Heart left ventricle (tissue), 16 donors: ENCODE results near the gene SP5. TPM values are rescaled to one million over a fixed set of nuclear protein-coding genes. Genes with fewer than 3 reads are reported as not detected.

Experiments used
- ATAC-seq, 4 donors: fragments of 200-7000 bp; cut with Tn5 transposase; one replicate each; pipeline ENCODE4 v1.9.1; 2020 to 2022; ENCODE audit warnings: moderate library complexity in 4 of 4, mild to moderate bottlenecking in 3 of 4, moderate number of reproducible peaks in 1 of 4
- DNase-seq, 5 donors: peaks; one replicate each; pipeline ENCODE4 v3.0.0-alpha.2; 2020
- H3K27ac ChIP-seq, 12 donors: fragments of 200-600 bp; sonication (generic) in 4 of 12; one replicate each; pipeline versions ENCODE4 v1.5.0 to v1.8.0; 2016 to 2022; ENCODE audit warnings: mild to moderate bottlenecking in 2 of 12
- H3K27me3 ChIP-seq, 9 donors: fragments of 200-600 bp; sonication (generic) in 2 of 9; one replicate each; pipeline versions ENCODE4 v1.5.1 to v1.8.0; 2016 to 2022; ENCODE audit warnings: mild to moderate bottlenecking in 3 of 9
- H3K36me3 ChIP-seq, 9 donors: fragments of 200-600 bp; sonication (generic) in 2 of 9; one replicate each; pipeline versions ENCODE4 v1.5.0 to v1.8.0; 2018 to 2022; ENCODE audit warnings: mild to moderate bottlenecking in 2 of 9
- H3K4me1 ChIP-seq, 12 donors: fragments of 200-600 bp; sonication (generic) in 4 of 12; one replicate each; pipeline versions ENCODE4 v1.5.0 to v1.8.0; 2016 to 2022; ENCODE audit warnings: mild to moderate bottlenecking in 3 of 12
- H3K4me3 ChIP-seq, 12 donors: fragments of 200-600 bp; sonication (generic) in 4 of 12; one replicate each; pipeline versions ENCODE4 v1.5.0 to v1.8.0; 2017 to 2022; ENCODE audit warnings: mild to moderate bottlenecking in 9 of 12, moderate library complexity in 4 of 12
- H3K9me3 ChIP-seq, 12 donors: fragments of 200-600 bp; sonication (generic) in 4 of 12; one replicate each; pipeline versions ENCODE4 v1.5.0 to v1.8.0; 2016 to 2022; ENCODE audit warnings: mild to moderate bottlenecking in 1 of 12
- POLR2A ChIP-seq, 2 donors: fragments of 450-650 bp; IDR thresholded peaks; one replicate each; pipeline ENCODE4 v1.6.1; 2017; ENCODE audit warnings: antibody characterized with exemption in 2 of 2, mild to moderate bottlenecking in 2 of 2, moderate library complexity in 2 of 2
- WGBS, 4 donors: extraction: QIAGEN DNeasy Blood & Tissue Kit in 2 of 4; methylation state at CpG; one replicate each; pipeline versions ENCODE4 v1.1.5 to v1.1.7; 2013 to 2018; 5-methylcytosine and 5-hydroxymethylcytosine counted together
- intact Hi-C, 10 donors: fragments of 100-400 bp; cut with DNase I; formaldehyde crosslinking; loops; one replicate each; pipeline versions ENCODE4 v1.11.1 to v1.14.2; 2022
- polyA plus RNA-seq, 2 donors: library from polyadenylated mRNA; stranded (reverse); fragments of 200-250 nt; gene quantifications; one replicate each; pipeline ENCODE4 v1.2.3, GENCODE V29; 2013
- total RNA-seq, 9 donors: library from RNA; depleted of rRNA in 2 of 9; stranded (reverse); fragments of >200 nt in 2 of 9; fragmentation: NEBNext Ultra II Directional in 3 of 9; extraction: Animal tissue kit (Norgen Biotek cat#: 25700) in 3 of 9; gene quantifications; one replicate each; pipeline versions ENCODE4 v1.1.0 to v1.2.4, GENCODE V29; 2016 to 2023
- TF ChIP-seq, protein P1 (sequence below), 12 donors: fragments of 200-600 bp; sonication (generic) in 4 of 12; IDR thresholded peaks; one replicate each; pipeline versions ENCODE4 v1.5.0 to v1.8.0; 2018 to 2022; ENCODE audit warnings: antibody characterized with exemption in 12 of 12, mild to moderate bottlenecking in 5 of 12
- donor health status: ischemic (EF 13 %, LVEDD 7.1; RV severe dilation, severe dysfunction).
- donor health status: healthy with polysubstance abuse.
- donor health status: DM: no; HTN: yes; CAD: no.
- donor health status: DM: no; HTN: no; CAD: no.
- donor health status: ischemic (EF 25% LVEDD 6.9; RV normal size, moderate dysfunction).
- donor health status: ischemic (EF 25% LVEDD 5.7; RV mildly dilated, moderate dysfunction).
- donor health status: healthy.
- donor health status: DM: yes; HTN: yes; CAD: no.
- donor health status: ischemic (EF 35%, LVEDD 5.7; RV mildly dilated, moderate dysfunction).
- donor health status: nonischemic (EF 11% LVEDD 7.7; RV severe dilation, severe dysfunction).
- donor health status: DM: yes; HTN: yes; CAD: no.
- donor health status: PGD.
- donor health status: ischemic (EF 29% LVEDD 5.4; RV normal size, mild dysfunction).
- donor health status: nonischemic (EF 23%, LVEDD 6.1; RV moderate dilation, normal function).

Gene SP5
- total and polyA plus RNA-seq, 11 donors: 0.08 to 1.4 (median 0.23) TPM; not detected in 4

DNA sequence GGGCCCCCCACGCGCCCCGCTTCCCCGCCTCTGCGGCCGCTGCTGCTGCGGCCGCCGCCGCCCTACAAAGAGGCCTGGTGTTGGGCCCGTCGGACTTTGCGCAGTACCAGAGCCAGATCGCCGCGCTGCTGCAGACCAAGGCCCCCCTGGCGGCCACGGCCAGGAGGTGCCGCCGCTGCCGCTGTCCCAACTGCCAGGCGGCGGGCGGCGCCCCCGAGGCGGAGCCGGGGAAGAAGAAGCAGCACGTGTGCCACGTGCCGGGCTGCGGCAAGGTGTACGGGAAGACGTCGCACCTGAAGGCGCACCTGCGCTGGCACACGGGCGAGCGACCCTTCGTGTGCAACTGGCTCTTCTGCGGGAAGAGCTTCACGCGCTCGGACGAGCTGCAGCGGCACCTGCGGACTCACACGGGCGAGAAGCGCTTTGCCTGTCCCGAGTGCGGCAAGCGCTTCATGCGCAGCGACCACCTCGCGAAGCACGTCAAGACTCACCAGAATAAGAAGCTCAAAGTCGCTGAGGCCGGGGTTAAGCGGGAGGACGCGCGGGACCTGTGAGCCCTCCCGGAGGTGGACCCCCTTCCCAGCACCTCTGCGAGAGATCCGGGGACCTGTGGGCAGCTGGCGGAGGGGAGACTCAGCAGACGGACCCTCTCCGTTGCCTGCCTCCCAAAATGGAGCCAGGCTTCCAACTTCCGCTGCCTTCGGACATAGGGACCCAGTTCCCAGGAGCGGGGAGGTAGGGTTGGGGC, 1.9 kb downstream of the SP5 start:
- whole genome bisulfite sequencing, 4 donors: 3 to 20% (median 15%) methylated on average over 20 to 74 of the region's 74 CpGs
- H3K27me3 ChIP-seq: peaks cover 46 to 97% (median 84%) of the 10 kb centered on the region in 9 donors
- no peak for TF ChIP-seq POLR2A (IDR thresholded peaks at IDR 0.05)
- TF ChIP-seq, protein P1, sequence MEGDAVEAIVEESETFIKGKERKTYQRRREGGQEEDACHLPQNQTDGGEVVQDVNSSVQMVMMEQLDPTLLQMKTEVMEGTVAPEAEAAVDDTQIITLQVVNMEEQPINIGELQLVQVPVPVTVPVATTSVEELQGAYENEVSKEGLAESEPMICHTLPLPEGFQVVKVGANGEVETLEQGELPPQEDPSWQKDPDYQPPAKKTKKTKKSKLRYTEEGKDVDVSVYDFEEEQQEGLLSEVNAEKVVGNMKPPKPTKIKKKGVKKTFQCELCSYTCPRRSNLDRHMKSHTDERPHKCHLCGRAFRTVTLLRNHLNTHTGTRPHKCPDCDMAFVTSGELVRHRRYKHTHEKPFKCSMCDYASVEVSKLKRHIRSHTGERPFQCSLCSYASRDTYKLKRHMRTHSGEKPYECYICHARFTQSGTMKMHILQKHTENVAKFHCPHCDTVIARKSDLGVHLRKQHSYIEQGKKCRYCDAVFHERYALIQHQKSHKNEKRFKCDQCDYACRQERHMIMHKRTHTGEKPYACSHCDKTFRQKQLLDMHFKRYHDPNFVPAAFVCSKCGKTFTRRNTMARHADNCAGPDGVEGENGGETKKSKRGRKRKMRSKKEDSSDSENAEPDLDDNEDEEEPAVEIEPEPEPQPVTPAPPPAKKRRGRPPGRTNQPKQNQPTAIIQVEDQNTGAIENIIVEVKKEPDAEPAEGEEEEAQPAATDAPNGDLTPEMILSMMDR (IDR thresholded peaks at IDR 0.05): peak; percentile 33 to 66 (median 46)
- H3K9me3 ChIP-seq: no peaks in the 10 kb centered on the region
- peak; percentile 19 to 69 (median 33) for DNase-seq
- H3K27ac ChIP-seq: no peak overlapping the region
- intact Hi-C loops: loop anchor here in 7 of 10 donors (5.0 to 10.0 kb wide), 4 partner anchors 212 to 232 kb away; no protein-coding TSS in a partner anchor
- ATAC-seq: peak in 3 of 4 donors; percentile 51 to 71 (median 68)
- peaks cover 0 to 45% (median 25%) of the 10 kb centered on the region in 12 donors for H3K4me1 ChIP-seq
- H3K36me3 ChIP-seq: no peaks in the 10 kb centered on the region
- H3K4me3 ChIP-seq: peak overlapping the region in 8 of 12 donors; percentile 2 to 62 (median 28)

DNA sequence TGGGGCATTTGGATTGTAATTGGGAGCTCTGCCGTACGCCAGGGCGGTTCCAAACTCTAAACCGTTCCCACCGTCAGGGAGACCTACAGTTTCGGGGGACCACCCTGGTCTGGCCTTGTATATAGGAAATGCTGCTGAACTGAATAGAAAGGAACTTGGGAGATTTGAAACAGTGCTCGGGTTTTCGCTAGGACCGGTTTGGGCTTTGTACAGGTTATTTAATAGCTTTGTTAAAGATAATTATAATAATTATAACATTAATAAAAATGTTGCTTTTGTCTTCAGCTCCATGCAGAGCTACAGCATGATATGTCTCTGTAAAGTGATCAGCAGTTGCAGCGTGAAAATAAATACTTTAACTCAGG, 2.4 kb downstream of the SP5 start:
- peaks cover 42 to 96% (median 78%) of the 10 kb centered on the region in 9 donors for H3K27me3 ChIP-seq
- 13 to 37% (median 27%) methylated on average over 10 of the region's 10 CpGs for WGBS, 4 donors
- TF ChIP-seq POLR2A (IDR thresholded peaks at IDR 0.05): no peak
- TF ChIP-seq, protein P1 (IDR thresholded peaks at IDR 0.05): no peak
- ATAC-seq (no peak), DNase-seq (no peak)
- intact Hi-C loops: loop anchor here in 7 of 10 donors (5.0 to 10.0 kb wide), 4 partner anchors 213 to 233 kb away; no protein-coding TSS in a partner anchor
- H3K36me3 ChIP-seq: no peaks in the 10 kb centered on the region
- H3K27ac ChIP-seq: no peak overlapping the region
- peak overlapping the region in 2 of 12 donors; percentile 32 to 55 for H3K4me3 ChIP-seq
- no peaks in the 10 kb centered on the region for H3K9me3 ChIP-seq
- H3K4me1 ChIP-seq: peaks cover 0 to 40% (median 23%) of the 10 kb centered on the region in 12 donors

DNA sequence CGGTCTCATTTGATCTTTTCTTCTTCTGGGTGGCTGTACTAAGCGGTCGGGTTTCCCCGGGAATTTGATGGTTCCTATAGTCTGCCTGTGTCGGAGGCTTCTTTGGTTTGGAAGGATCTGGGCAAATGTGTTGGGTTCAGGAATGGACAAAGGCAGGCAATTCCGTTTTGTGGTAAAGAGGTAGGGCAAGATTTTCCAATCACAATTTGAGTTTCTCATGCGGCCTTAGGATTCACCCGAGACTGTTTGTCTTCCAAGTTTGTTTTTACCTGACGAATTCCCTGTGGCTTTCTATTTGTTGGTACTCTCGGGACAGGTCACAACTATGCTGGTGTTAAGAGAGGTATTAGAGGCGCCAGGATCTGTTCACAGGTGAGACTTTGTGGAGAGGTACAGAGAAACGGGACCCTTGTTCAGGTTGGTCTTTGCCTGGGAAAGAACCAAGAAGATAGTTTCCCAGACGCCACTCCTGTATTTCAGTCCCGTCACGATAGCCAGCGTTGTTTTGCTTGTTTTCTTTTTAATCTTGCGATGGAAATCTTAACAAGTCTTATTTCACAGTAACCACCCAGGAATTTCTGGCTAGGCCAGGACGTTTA, 3.0 kb downstream of the SP5 start:
- H3K4me1 ChIP-seq: peaks cover 0 to 40% (median 22%) of the 10 kb centered on the region in 12 donors
- TF ChIP-seq POLR2A (IDR thresholded peaks at IDR 0.05): no peak
- TF ChIP-seq, protein P1 (IDR thresholded peaks at IDR 0.05): no peak
- H3K27ac ChIP-seq: no peak overlapping the region
- H3K36me3 ChIP-seq: no peaks in the 10 kb centered on the region
- H3K9me3 ChIP-seq: no peaks in the 10 kb centered on the region
- ATAC-seq (no peak), DNase-seq (no peak)
- H3K27me3 ChIP-seq: peaks cover 41 to 91% (median 73%) of the 10 kb centered on the region in 9 donors
- 22 to 51% (median 36%) methylated on average over 18 of the region's 18 CpGs for WGBS, 4 donors
- intact Hi-C loops: loop anchor here in 7 of 10 donors (5.0 to 10.0 kb wide), 4 partner anchors 213 to 233 kb away; no protein-coding TSS in a partner anchor
- H3K4me3 ChIP-seq: no peak overlapping the region

DNA sequence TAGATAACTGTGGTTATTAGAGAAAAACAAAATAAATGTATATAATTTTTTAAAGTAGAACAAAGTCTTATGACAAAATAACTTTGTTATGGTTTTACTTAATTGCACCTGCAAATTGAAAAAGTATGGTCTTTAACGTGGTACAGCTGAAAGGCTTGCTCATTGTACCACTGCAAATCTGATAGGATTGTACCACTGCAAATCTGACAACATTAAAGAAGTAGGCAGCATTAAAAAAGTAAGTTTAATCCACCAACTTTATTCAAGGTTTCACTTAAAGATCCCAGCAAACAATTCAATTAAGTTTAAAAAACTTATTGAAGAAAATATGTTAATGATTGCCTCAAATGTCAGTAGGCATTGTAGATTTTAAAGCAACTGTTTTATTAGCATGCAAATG, 4.7 kb downstream of the SP5 start:
- H3K27me3 ChIP-seq: peaks cover 28 to 92% (median 58%) of the 10 kb centered on the region in 9 donors
- no peak overlapping the region for H3K4me3 ChIP-seq
- no peak for DNase-seq
- no peaks in the 10 kb centered on the region for H3K9me3 ChIP-seq
- no peaks in the 10 kb centered on the region for H3K36me3 ChIP-seq
- intact Hi-C loops: loop anchor here in 7 of 10 donors (5.0 to 10.0 kb wide), 4 partner anchors 215 to 235 kb away; no protein-coding TSS in a partner anchor
- 61 to 63% (median 63%) methylated on average over 1 of the region's 1 CpG for WGBS, 4 donors
- H3K27ac ChIP-seq: no peak overlapping the region
- peaks cover 0 to 25% (median 15%) of the 10 kb centered on the region in 12 donors for H3K4me1 ChIP-seq
- TF ChIP-seq POLR2A (IDR thresholded peaks at IDR 0.05): no peak
- TF ChIP-seq, protein P1 (IDR thresholded peaks at IDR 0.05): no peak
- no peak for ATAC-seq
